Measurements from ENCODE around the gene PNPLA7. TPM values are rescaled to one million over a fixed set of nuclear protein-coding genes. Genes with fewer than 3 reads are reported as not detected.

PNPLA7 gene
- total RNA-seq, 1 donor from 2014 or later = 13.7 TPM

DNA sequence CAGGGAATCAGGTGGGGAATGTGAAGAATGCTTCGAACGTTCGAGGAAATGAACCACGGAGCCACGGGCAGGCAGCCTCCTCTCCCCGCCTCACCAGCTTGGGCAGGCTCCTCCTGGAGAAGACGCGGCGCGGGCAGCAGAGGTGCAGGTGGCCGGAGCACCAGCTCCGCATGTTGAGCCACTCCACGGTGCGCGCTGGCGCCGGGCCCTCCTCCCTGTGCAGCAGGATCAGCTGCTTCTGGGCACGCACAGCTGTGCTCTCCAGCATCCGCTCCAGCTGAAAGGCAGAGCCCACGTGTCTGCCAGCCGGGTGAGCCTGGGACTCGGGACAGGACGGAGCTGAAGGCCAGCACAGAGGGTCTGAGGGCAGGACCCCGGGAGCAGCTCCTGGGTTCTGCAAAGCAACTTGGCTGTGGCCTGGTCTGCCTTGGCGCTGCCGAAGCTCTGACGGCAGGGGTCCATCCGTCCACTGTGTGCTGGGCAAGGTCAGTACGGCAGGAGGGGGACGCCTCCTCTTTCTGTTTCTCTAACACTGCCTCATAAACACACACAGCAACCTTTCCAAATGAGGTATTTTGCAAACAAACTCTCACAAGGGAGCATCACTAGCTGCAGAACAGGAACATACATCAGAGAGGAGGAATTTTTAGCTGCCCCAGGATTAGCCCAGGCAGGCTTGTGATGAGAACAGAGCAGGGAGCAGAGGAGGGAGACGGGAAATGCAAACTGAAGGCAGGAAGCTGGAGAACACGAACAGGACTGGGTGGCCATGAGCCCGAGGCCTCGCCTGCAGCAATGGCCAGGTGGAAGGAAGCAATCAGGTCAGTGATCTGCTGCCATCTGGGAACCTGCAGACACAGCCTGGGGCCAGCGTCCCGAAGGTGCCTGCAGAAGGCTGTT is 71.0 kb downstream of the PNPLA7 start:
- no peak for TF ChIP-seq CTCF (IDR thresholded peaks at IDR 0.05)
- no peak overlapping the region for H3K4me3 ChIP-seq
- H3K4me1 ChIP-seq = no peaks in the 10 kb centered on the region
- H3K36me3 ChIP-seq = no peaks in the 10 kb centered on the region
- H3K27me3 ChIP-seq = no peaks in the 10 kb centered on the region
- DNase-seq (peak; percentile 60), ATAC-seq (no peak)
- intact Hi-C loops (cut with DNase I) = no loop called here
- peaks cover 6% of the 10 kb centered on the region for H3K9me3 ChIP-seq
- no peak overlapping the region for H3K27ac ChIP-seq

DNA sequence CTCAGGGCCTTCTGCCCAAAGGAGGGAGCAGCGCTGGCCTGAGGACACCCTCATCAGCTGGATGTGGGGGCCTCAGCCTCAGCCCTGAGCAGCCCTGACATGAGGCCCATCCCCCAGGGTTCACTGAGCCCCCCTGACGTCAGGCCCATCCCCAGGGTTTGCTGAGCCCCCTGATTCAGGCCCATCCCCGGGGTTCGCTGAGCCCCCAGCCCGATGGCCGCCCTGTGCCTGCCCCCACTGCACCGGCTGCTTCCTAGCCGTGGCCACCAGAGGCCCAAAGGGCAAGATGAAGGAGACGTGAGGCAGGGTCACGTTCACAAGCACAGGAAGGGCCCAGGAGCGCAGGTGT is 71.6 kb downstream of the PNPLA7 start:
- Histone ChIP-seq H3K4me3 (no peak overlapping the region), H3K4me1 (no peaks in the 10 kb centered on the region), H3K27ac (no peak overlapping the region), H3K36me3 (no peaks in the 10 kb centered on the region), H3K9me3 (peaks cover 6% of the 10 kb centered on the region), H3K27me3 (no peaks in the 10 kb centered on the region)
- DNase-seq (peak; percentile 46), ATAC-seq (no peak)
- intact Hi-C loops (cut with DNase I) = no loop called here
- TF ChIP-seq CTCF (IDR thresholded peaks at IDR 0.05) = no peak

- no peak for ATAC-seq
- no peak for DNase-seq
- intact Hi-C loops (cut with DNase I) = no loop called here
Observed at GRCh38 chr9:137477778-137478612, 72.2 kb downstream of the PNPLA7 start.

GRCh38 chr9:137476856-137477255 is 73.3 kb downstream of the PNPLA7 start:
- Histone ChIP-seq H3K4me1 (no peaks in the 10 kb centered on the region), H3K4me3 (no peak overlapping the region), H3K36me3 (no peaks in the 10 kb centered on the region), H3K27ac (no peak overlapping the region), H3K27me3 (no peaks in the 10 kb centered on the region), H3K9me3 (peaks cover 6% of the 10 kb centered on the region)
- intact Hi-C loops (cut with DNase I) = no loop called here
- ATAC-seq = no peak
- no peak for DNase-seq
- no peak for TF ChIP-seq CTCF (IDR thresholded peaks at IDR 0.05)

More at GRCh38 chr9:137477778-137478612, 72.2 kb downstream of the PNPLA7 start:
- H3K27me3 ChIP-seq = no peaks in the 10 kb centered on the region
- TF ChIP-seq CTCF (IDR thresholded peaks at IDR 0.05) = no peak
- peaks cover 6% of the 10 kb centered on the region for H3K9me3 ChIP-seq
- no peaks in the 10 kb centered on the region for H3K36me3 ChIP-seq
- H3K4me1 ChIP-seq = no peaks in the 10 kb centered on the region
- no peak overlapping the region for H3K27ac ChIP-seq
- H3K4me3 ChIP-seq = no peak overlapping the region

DNA sequence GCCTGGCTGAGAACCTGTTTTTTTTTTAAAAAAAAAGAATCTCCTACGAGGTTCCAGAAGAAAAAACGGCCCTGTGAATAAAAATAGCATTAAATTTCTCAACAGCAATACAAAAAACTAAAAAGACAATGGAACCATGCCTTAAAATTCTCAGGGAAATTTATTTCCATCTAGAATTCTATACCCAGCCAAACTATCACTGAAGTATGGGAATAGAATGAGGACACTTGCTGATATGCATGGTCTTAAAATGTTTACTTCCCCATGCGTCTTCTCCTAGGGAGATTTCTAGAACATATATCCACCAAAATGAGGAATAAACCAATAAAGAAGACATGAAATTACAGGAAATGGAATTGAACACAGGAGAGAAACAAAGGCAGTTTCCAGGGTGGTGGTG is 74.5 kb downstream of the PNPLA7 start:
- Histone ChIP-seq H3K36me3 (no peaks in the 10 kb centered on the region), H3K9me3 (peaks cover 6% of the 10 kb centered on the region), H3K4me3 (no peak overlapping the region), H3K27ac (no peak overlapping the region), H3K27me3 (no peaks in the 10 kb centered on the region), H3K4me1 (no peaks in the 10 kb centered on the region)
- intact Hi-C loops (cut with DNase I) = no loop called here
- DNase-seq (no peak), ATAC-seq (no peak)
- TF ChIP-seq CTCF (IDR thresholded peaks at IDR 0.05) = no peak

All from upper lobe of right lung (tissue), 1 donor.